ENCODE results near the gene S100A4. TPM values are rescaled to one million over a fixed set of nuclear protein-coding genes. Genes with fewer than 3 reads are reported as not detected.
"Not testable (repeated sequence)": the region's sequence is repeated elsewhere in the genome, so short reads cannot be mapped to it uniquely, and the experiment has no call there.

Gene S100A4
- total RNA-seq, 6 experiments from 2014 or later, result 7.6 to 21.6 (median 14.0) TPM

- H3K36me3 ChIP-seq, result no peaks in the 10 kb centered on the region
- no peak for ATAC-seq
- no peak overlapping the region for H3K27ac ChIP-seq
- no peaks in the 10 kb centered on the region for H3K4me1 ChIP-seq
- WGBS (ENCODE audit: insufficient coverage, low coverage, low lambda C conversion rate, missing lambda C conversion rate), result 91% methylated on average over 3 of the region's 4 CpGs
- H3K9me3 ChIP-seq, result no peaks in the 10 kb centered on the region
- intact Hi-C loops (cut with DNase I), result no loop called here
- no peak for DNase-seq
- H3K27me3 ChIP-seq, result no peaks in the 10 kb centered on the region
- TF ChIP-seq POLR2A (IDR thresholded peaks at IDR 0.05) (no peak), CTCF (IDR thresholded peaks at IDR 0.05) (no peak)
- no peak overlapping the region for H3K4me3 ChIP-seq
These were observed 24.7 kb downstream of the S100A4 start for GRCh38 chr1:153520818-153521476.

- H3K27ac ChIP-seq; DNase-seq; H3K9me3 ChIP-seq; H3K4me3 ChIP-seq; intact Hi-C loops (cut with DNase I); H3K36me3 ChIP-seq; ATAC-seq; H3K27me3 ChIP-seq; H3K4me1 ChIP-seq: not testable (repeated sequence)
- WGBS (ENCODE audit: insufficient coverage, low coverage, low lambda C conversion rate, missing lambda C conversion rate), result 62% methylated on average over 5 of the region's 5 CpGs
These were observed 25.4 kb downstream of the S100A4 start for GRCh38 chr1:153520137-153520691.

GRCh38 chr1:153519242-153519641 lies 26.4 kb downstream of the S100A4 start:
- no peaks in the 10 kb centered on the region for H3K27me3 ChIP-seq
- H3K4me3 ChIP-seq, result no peak overlapping the region
- no peak for TF ChIP-seq POLR2A (IDR thresholded peaks at IDR 0.05)
- TF ChIP-seq CTCF (IDR thresholded peaks at IDR 0.05), result no peak
- DNase-seq, result no peak
- no peaks in the 10 kb centered on the region for H3K4me1 ChIP-seq
- H3K36me3 ChIP-seq, result no peaks in the 10 kb centered on the region
- H3K27ac ChIP-seq, result no peak overlapping the region
- intact Hi-C loops (cut with DNase I), result loop anchor here in 1 of 2 donors (10.0 kb wide), 1 partner anchor 46 kb away; the partner anchor contains the start of gene S100A2
- 66% methylated on average over 3 of the region's 3 CpGs for WGBS (ENCODE audit: insufficient coverage, low coverage, low lambda C conversion rate, missing lambda C conversion rate)
- no peaks in the 10 kb centered on the region for H3K9me3 ChIP-seq
- no peak for ATAC-seq

GRCh38 chr1:153515504-153516394 lies 29.9 kb downstream of the S100A4 start:
- Histone ChIP-seq H3K9me3 (no peaks in the 10 kb centered on the region), H3K27me3 (no peaks in the 10 kb centered on the region), H3K4me1 (no peaks in the 10 kb centered on the region), H3K36me3 (no peaks in the 10 kb centered on the region), H3K27ac (no peak overlapping the region), H3K4me3 (no peak overlapping the region)
- no peak for DNase-seq
- 38% methylated on average over 4 of the region's 8 CpGs for WGBS (ENCODE audit: insufficient coverage, low coverage, low lambda C conversion rate, missing lambda C conversion rate)
- TF ChIP-seq CTCF (IDR thresholded peaks at IDR 0.05) (no peak), POLR2A (IDR thresholded peaks at IDR 0.05) (no peak)
- peak; percentile 30 to 38 (median 34) for ATAC-seq
- intact Hi-C loops (cut with DNase I), result loop anchor here in 1 of 2 donors (10.0 kb wide), 1 partner anchor 49 kb away; the partner anchor contains the start of gene S100A2
